Measurements from ENCODE around the gene ASB16. TPM values are rescaled to one million over a fixed set of nuclear protein-coding genes. Genes with fewer than 3 reads are reported as not detected.

The ASB16 gene
- total and polyA plus RNA-seq, 9 of the 15 experiments (the other 6 are each of a cell fraction or from before 2014, with no cell fraction given), result 0.03 to 0.07 TPM; not detected in 7

GRCh38 chr17:44220213-44221083 lies 49.9 kb downstream of the ASB16 start (continued):
- TF ChIP-seq ZNF696 (CRISPR knock-in tag; conservative IDR thresholded peaks at IDR 0.05) (no peak), SMAD2 (IDR thresholded peaks at IDR 0.05; ENCODE audit: low read depth, low read length) (no peak), ZNF217 (CRISPR knock-in tag; IDR thresholded peaks at IDR 0.05) (no peak), CREB5 (CRISPR knock-in tag; IDR thresholded peaks at IDR 0.05) (no peak), BCOR (IDR thresholded peaks at IDR 0.05) (peak; percentile 47), SAP30 (IDR thresholded peaks at IDR 0.05; ENCODE audit: borderline replicate concordance, insufficient read depth, low read depth, low read length, poor library complexity, severe bottlenecking) (no peak), KAT7 (CRISPR knock-in tag; IDR thresholded peaks at IDR 0.05; ENCODE audit: borderline replicate concordance) (0 out of 2 replicates have a peak, but pooled peaks have one; percentile 34), BACH1 (tag; IDR thresholded peaks at IDR 0.05) (no peak), ZNF408 (CRISPR knock-in tag; IDR thresholded peaks at IDR 0.05; ENCODE audit: low read depth) (no peak), IRF1 (CRISPR knock-in tag; IDR thresholded peaks at IDR 0.05; ENCODE audit: borderline replicate concordance) (no peak), HOMEZ (CRISPR knock-in tag; IDR thresholded peaks at IDR 0.05) (no peak), ZNF445 (CRISPR knock-in tag; IDR thresholded peaks at IDR 0.05; ENCODE audit: low read depth) (no peak), ATF3 (IDR thresholded peaks at IDR 0.05) (no peak), ATF3 (CRISPR knock-in tag; conservative IDR thresholded peaks at IDR 0.05) (no peak), CLOCK (CRISPR knock-in tag; IDR thresholded peaks at IDR 0.05; ENCODE audit: borderline replicate concordance) (no peak), BRD4 (IDR thresholded peaks at IDR 0.05) (no peak), TCFL5 (CRISPR knock-in tag; conservative IDR thresholded peaks at IDR 0.05) (no peak)
